ENCODE data around the gene ING1. TPM values are rescaled to one million over a fixed set of nuclear protein-coding genes. Genes with fewer than 3 reads are reported as not detected.

Gene ING1, protein sequence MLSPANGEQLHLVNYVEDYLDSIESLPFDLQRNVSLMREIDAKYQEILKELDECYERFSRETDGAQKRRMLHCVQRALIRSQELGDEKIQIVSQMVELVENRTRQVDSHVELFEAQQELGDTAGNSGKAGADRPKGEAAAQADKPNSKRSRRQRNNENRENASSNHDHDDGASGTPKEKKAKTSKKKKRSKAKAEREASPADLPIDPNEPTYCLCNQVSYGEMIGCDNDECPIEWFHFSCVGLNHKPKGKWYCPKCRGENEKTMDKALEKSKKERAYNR
- total RNA-seq = 11.6 and 19.2 TPM in 2 replicates

GRCh38 chr13:110713642-110713952 is at the start of gene ING1:
TSS of gene ING1 (plus strand) at chr13:110713700. CDS start at chr13:110714150, 450 bp downstream.

GRCh38 chr13:110705826-110706569 is 7.5 kb upstream of the ING1 start, which contains the start of gene CARS2:
TSS of gene CARS2 (minus strand) at chr13:110706116. CDS start at chr13:110706093, 23 bp downstream.

Other genes with a start within 250 kb of the ING1 start
- gene RAB20, start 152.0 kb upstream of the ING1 start, total RNA-seq = 9.6 and 36.6 TPM in 2 replicates
- gene NAXD, start 98.2 kb upstream of the ING1 start, total RNA-seq = 15.3 and 24.8 TPM in 2 replicates
- 77.5 and 98.9 TPM in 2 replicates for gene CARS2, start 7.6 kb upstream of the ING1 start, total RNA-seq
- 27.2 and 53.3 TPM in 2 replicates for gene ANKRD10, start 201.4 kb downstream of the ING1 start, total RNA-seq

All from regular cardiac myocyte (primary cell).